Brain microvascular endothelial cell (primary cell): ENCODE results near the gene PRDM2.

Experiments used
- DNase-seq: peaks from one replicate; pipeline ENCODE4 v3.0.0-alpha.2; 2020
- H3K27ac ChIP-seq: fragments of 250-450 bp; sonication (Bioruptor Pico); 2 replicates; pipeline ENCODE4 v1.5.1; 2020; ENCODE audit warnings: mild to moderate bottlenecking, moderate library complexity
- H3K27me3 ChIP-seq: fragments of 250-450 bp; sonication (Bioruptor Pico); replicated peaks from 2 replicates; pipeline ENCODE4 v1.5.1; 2020; ENCODE audit warnings: mild to moderate bottlenecking
- H3K36me3 ChIP-seq: fragments of 250-450 bp; sonication (Bioruptor Pico); replicated peaks from 2 replicates; pipeline ENCODE4 v1.5.1; 2020; ENCODE audit warnings: mild to moderate bottlenecking
- H3K4me3 ChIP-seq: 2 replicates; pipeline ENCODE4 v1.5.1; 2011; ENCODE audit warnings: low read depth, mild to moderate bottlenecking, control low read depth, low read length, moderate library complexity
- CTCF ChIP-seq: IDR thresholded peaks from 2 replicates; pipeline ENCODE4 v1.5.1; 2011; ENCODE audit warnings: low read depth, mild to moderate bottlenecking, moderate library complexity, low read length, control low read depth, inconsistent platforms; ENCODE audit errors: missing control alignments
- in situ Hi-C: cut with HindIII; loops from 2 replicates; pipeline ENCODE4 v1.10.0; 2017; ENCODE audit warnings: low sequenced_read_pairs, low pct_ligation_motif_present

PRDM2 gene

GRCh38 chr1:13779930-13780329 lies 79.9 kb downstream of the PRDM2 start:
- H3K27ac ChIP-seq: no peak overlapping the region
- no peak for DNase-seq
- in situ Hi-C loops: no loop called here
- H3K36me3 ChIP-seq: peaks cover 16% of the 10 kb centered on the region
- no peak for TF ChIP-seq CTCF
- H3K4me3 ChIP-seq: no peak overlapping the region
- H3K27me3 ChIP-seq: no peaks in the 10 kb centered on the region

GRCh38 chr1:13780780-13781179 lies 80.8 kb downstream of the PRDM2 start:
- Histone ChIP-seq H3K27me3 (no peaks in the 10 kb centered on the region), H3K27ac (no peak overlapping the region), H3K4me3 (no peak overlapping the region), H3K36me3 (peaks cover 16% of the 10 kb centered on the region)
- no peak for TF ChIP-seq CTCF
- in situ Hi-C loops: no loop called here
- no peak for DNase-seq

- Histone ChIP-seq H3K4me3 (no peak overlapping the region), H3K36me3 (peaks cover 16% of the 10 kb centered on the region), H3K27me3 (no peaks in the 10 kb centered on the region), H3K27ac (no peak overlapping the region)
- no peak for TF ChIP-seq CTCF
- in situ Hi-C loops: no loop called here
- DNase-seq: no peak
These were observed 81.2 kb downstream of the PRDM2 start for GRCh38 chr1:13781228-13781627.

- Histone ChIP-seq H3K4me3 (no peak overlapping the region), H3K27ac (peak overlapping the region; percentile 19), H3K36me3 (peaks cover 16% of the 10 kb centered on the region), H3K27me3 (no peaks in the 10 kb centered on the region)
- in situ Hi-C loops: no loop called here
- peak; percentile 50 for DNase-seq
- TF ChIP-seq CTCF: no peak
These were observed 82.1 kb downstream of the PRDM2 start for GRCh38 chr1:13781907-13782633.

- peaks cover 16% of the 10 kb centered on the region for H3K36me3 ChIP-seq
- no peak overlapping the region for H3K4me3 ChIP-seq
- no peak overlapping the region for H3K27ac ChIP-seq
- DNase-seq: no peak
- no peak for TF ChIP-seq CTCF
- no peaks in the 10 kb centered on the region for H3K27me3 ChIP-seq
- in situ Hi-C loops: no loop called here
These were observed 82.8 kb downstream of the PRDM2 start for GRCh38 chr1:13782634-13783360.
